Spleen (tissue), 13 donors: ENCODE results near the gene KRTAP10-3. TPM values are rescaled to one million over a fixed set of nuclear protein-coding genes. Genes with fewer than 3 reads are reported as not detected.

ENCODE experiments used
- DNase-seq: peaks from one replicate; pipeline ENCODE4 v3.0.0-alpha.2; 2020
- H3K27ac ChIP-seq, 8 donors: fragments of 200-600 bp; sonication (generic) in 7 of 8; 1 replicate in 4 of 8; 2 replicates in 4 of 8; pipeline versions ENCODE4 v1.5.0 to v1.8.0; 2016 to 2021; ENCODE audit warnings: inconsistent platforms in 4 of 8, mild to moderate bottlenecking in 4 of 8, moderate library complexity in 1 of 8
- H3K27me3 ChIP-seq, 7 donors: fragments of 200-600 bp; sonication (generic) in 6 of 7; replicated peaks in 1 of 7; 1 replicate in 4 of 7; 2 replicates in 3 of 7; pipeline versions ENCODE4 v1.5.0 to v1.8.0; 2016 to 2021; ENCODE audit warnings: inconsistent platforms in 3 of 7, mild to moderate bottlenecking in 1 of 7
- H3K36me3 ChIP-seq, 6 donors: fragments of 200-600 bp; sonication (generic) in 5 of 6; 1 replicate in 4 of 6; 2 replicates in 2 of 6; pipeline versions ENCODE4 v1.5.0 to v1.8.0; 2016 to 2021; ENCODE audit warnings: inconsistent platforms in 2 of 6
- H3K4me1 ChIP-seq, 6 donors: fragments of 200-600 bp; sonication (generic) in 5 of 6; 1 replicate in 3 of 6; 2 replicates in 3 of 6; pipeline versions ENCODE4 v1.5.0 to v1.8.0; 2016 to 2021; ENCODE audit warnings: inconsistent platforms in 3 of 6
- H3K4me3 ChIP-seq, 8 donors: fragments of 200-600 bp; sonication (generic) in 7 of 8; 1 replicate in 4 of 8; 2 replicates in 4 of 8; pipeline versions ENCODE4 v1.5.0 to v1.8.0; 2016 to 2021; ENCODE audit warnings: inconsistent platforms in 4 of 8, mild to moderate bottlenecking in 4 of 8, moderate library complexity in 2 of 8
- H3K9me3 ChIP-seq, 8 donors: fragments of 200-600 bp; sonication (generic) in 7 of 8; 1 replicate in 4 of 8; 2 replicates in 4 of 8; pipeline versions ENCODE4 v1.5.0 to v1.8.0; 2016 to 2021; ENCODE audit warnings: inconsistent platforms in 4 of 8
- POLR2A ChIP-seq, 3 donors: fragments of 450-650 bp; IDR thresholded peaks; one replicate each; pipeline ENCODE4 v1.5.1; 2017; ENCODE audit warnings: antibody characterized with exemption in 3 of 3, mild to moderate bottlenecking in 1 of 3
- POLR2AphosphoS5 ChIP-seq, 3 donors: sonication (generic); formaldehyde crosslinking; IDR thresholded peaks; one replicate each; pipeline ENCODE4 v1.5.1; 2017; ENCODE audit warnings: antibody characterized with exemption in 3 of 3
- WGBS, 5 donors: extraction: QIAGEN DNeasy Blood & Tissue Kit in 3 of 5; methylation state at CpG; one replicate each; pipeline versions ENCODE4 v1.1.5 to v1.1.7; 2013 to 2018; 5-methylcytosine and 5-hydroxymethylcytosine counted together
- intact Hi-C: fragments of 100-400 bp; cut with DNase I; formaldehyde crosslinking; loops from one replicate; pipeline ENCODE4 v1.15.0; 2023; ENCODE audit warnings: low total_unique reads
- long read RNA-seq, 2 donors: transcript quantifications; one replicate each; lab custom pipeline, GENCODE V29; 2026
- polyA plus RNA-seq, 3 donors: library from polyadenylated mRNA; stranded (reverse); fragments of 200-250 nt; gene quantifications; one replicate each; pipeline ENCODE4 v1.2.1, GENCODE V29; 2013
- total RNA-seq, 7 donors: library from RNA; depleted of rRNA in 3 of 7; stranded (reverse); fragments of >200 nt in 3 of 7; fragmentation: NEBNext Ultra II Directional in 4 of 7; extraction: Animal tissue kit (Norgen Biotek cat#: 25700) in 4 of 7; gene quantifications; one replicate each; pipeline versions ENCODE4 v1.1.0 to v1.2.1, GENCODE V29; 2016 to 2021
- TF ChIP-seq, protein P1 (sequence below), 11 experiments: fragments of 200-600 bp in 7 of 11; fragments of 450-650 bp in 4 of 11; sonication (generic) in 4 of 11; IDR thresholded peaks in 8 of 11; conservative IDR thresholded peaks in 3 of 11; 1 replicate in 7 of 11; 2 replicates in 4 of 11; pipeline versions ENCODE4 v1.4.0 to v1.8.0; 2016 to 2021; ENCODE audit warnings: antibody characterized with exemption in 11 of 11, inconsistent platforms in 4 of 11, mild to moderate bottlenecking in 1 of 11
- donor health status: healthy with polysubstance abuse.
- donor health status: DM: no; HTN: no; CAD: no; lungs with moderate emphysema.
- donor health status: DM: no; HTN: no; CAD: no.
- donor health status: Bipolar disorder and iron deficiency.
- donor health status: healthy.
- donor health status: DM: no; HTN: no; CAD: no.
- donor health status: DM: yes; HTN: yes; CAD: no.

The KRTAP10-3 gene, protein sequence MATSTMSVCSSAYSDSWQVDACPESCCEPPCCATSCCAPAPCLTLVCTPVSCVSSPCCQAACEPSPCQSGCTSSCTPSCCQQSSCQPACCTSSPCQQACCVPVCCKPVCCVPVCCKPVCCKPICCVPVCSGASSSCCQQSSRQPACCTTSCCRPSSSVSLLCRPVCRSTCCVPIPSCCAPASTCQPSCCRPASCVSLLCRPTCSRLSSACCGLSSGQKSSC
- not detected for total RNA-seq
- not detected for polyA plus RNA-seq
- long read RNA-seq, donor 1 = 0 reads
- long read RNA-seq, donor 2 = 0 reads

DNA sequence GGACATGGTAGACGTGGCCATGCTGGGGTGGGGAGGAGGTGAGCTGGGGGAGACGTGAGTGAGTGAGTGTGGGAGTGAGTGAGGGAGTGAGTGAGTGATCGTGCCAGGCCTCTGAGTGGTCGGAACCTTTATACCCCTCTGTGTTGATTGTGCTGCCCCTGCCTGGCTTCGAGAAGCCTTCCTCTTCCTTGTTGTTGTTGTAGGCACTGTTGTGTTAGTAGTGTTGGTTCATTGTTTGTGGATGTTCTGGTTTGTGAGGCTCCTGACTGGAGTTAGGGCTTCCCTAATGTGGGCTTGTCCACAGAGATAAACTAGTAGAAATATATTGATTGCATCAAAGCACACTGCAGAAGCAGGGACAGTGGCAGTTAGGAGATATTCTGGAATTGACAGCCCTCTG lies at the start of gene KRTAP10-3:
Gene KRTAP10-3, minus strand, starts transcription at position 101 of the 400 bp plus-strand sequence. Its CDS starts 80 bp downstream, at position 21.
- H3K27me3 ChIP-seq = peaks cover 0 to 29% (median 0%) of the 10 kb centered on the region in 7 donors
- peaks cover 0 to 14% (median 0%) of the 10 kb centered on the region in 6 donors for H3K4me1 ChIP-seq
- peaks cover 4 to 38% (median 19%) of the 10 kb centered on the region in 8 donors for H3K9me3 ChIP-seq
- DNase-seq = no peak
- 68 to 88% (median 73%) methylated on average over 5 of the region's 5 CpGs for whole genome bisulfite sequencing, 5 donors
- no peak within 1 kb of the TSS for H3K27ac ChIP-seq
- intact Hi-C loops = no loop called here
- H3K36me3 ChIP-seq = no peaks in the 10 kb centered on the region
- no peak within 1 kb of the TSS for H3K4me3 ChIP-seq
- TF ChIP-seq, protein P1, sequence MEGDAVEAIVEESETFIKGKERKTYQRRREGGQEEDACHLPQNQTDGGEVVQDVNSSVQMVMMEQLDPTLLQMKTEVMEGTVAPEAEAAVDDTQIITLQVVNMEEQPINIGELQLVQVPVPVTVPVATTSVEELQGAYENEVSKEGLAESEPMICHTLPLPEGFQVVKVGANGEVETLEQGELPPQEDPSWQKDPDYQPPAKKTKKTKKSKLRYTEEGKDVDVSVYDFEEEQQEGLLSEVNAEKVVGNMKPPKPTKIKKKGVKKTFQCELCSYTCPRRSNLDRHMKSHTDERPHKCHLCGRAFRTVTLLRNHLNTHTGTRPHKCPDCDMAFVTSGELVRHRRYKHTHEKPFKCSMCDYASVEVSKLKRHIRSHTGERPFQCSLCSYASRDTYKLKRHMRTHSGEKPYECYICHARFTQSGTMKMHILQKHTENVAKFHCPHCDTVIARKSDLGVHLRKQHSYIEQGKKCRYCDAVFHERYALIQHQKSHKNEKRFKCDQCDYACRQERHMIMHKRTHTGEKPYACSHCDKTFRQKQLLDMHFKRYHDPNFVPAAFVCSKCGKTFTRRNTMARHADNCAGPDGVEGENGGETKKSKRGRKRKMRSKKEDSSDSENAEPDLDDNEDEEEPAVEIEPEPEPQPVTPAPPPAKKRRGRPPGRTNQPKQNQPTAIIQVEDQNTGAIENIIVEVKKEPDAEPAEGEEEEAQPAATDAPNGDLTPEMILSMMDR (IDR thresholded peaks at IDR 0.05 in 8 of 11, conservative IDR thresholded peaks at IDR 0.05 in 3 of 11) = no peak
- TF ChIP-seq POLR2A (IDR thresholded peaks at IDR 0.05) (no peak), POLR2AphosphoS5 (IDR thresholded peaks at IDR 0.05) (no peak)

DNA sequence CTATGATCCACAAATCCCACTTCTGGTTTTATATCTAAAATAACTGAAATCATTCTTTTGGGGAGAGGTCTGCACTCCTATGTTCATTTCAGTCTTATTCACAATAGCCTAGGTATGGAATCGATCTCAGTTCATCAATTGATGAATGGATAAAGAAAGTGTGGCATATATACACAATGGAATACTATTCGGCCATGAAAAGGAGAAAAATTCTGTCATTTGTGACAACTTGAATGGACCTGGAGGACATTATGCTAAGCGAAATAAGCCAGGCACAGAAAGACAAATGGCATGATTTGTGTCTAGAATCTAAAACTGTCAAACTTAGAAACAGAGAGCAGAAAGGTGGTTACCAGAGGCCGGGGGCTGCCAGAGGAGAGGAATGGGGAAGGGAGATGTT lies 47.9 kb upstream of the KRTAP10-3 start:
- Histone ChIP-seq H3K27me3 (peaks cover 0 to 25% (median 15%) of the 10 kb centered on the region in 7 donors), H3K27ac (no peak overlapping the region), H3K9me3 (peaks cover 0 to 46% (median 29%) of the 10 kb centered on the region in 8 donors), H3K36me3 (no peaks in the 10 kb centered on the region), H3K4me1 (no peaks in the 10 kb centered on the region), H3K4me3 (no peak overlapping the region)
- TF ChIP-seq POLR2A (IDR thresholded peaks at IDR 0.05) = no peak
- no peak for TF ChIP-seq POLR2AphosphoS5 (IDR thresholded peaks at IDR 0.05)
- TF ChIP-seq, protein P1 (IDR thresholded peaks at IDR 0.05 in 8 of 11, conservative IDR thresholded peaks at IDR 0.05 in 3 of 11) = no peak
- WGBS, 5 donors = 72 to 84% (median 78%) methylated on average over 4 of the region's 4 CpGs
- no peak for DNase-seq
- intact Hi-C loops = no loop called here

DNA sequence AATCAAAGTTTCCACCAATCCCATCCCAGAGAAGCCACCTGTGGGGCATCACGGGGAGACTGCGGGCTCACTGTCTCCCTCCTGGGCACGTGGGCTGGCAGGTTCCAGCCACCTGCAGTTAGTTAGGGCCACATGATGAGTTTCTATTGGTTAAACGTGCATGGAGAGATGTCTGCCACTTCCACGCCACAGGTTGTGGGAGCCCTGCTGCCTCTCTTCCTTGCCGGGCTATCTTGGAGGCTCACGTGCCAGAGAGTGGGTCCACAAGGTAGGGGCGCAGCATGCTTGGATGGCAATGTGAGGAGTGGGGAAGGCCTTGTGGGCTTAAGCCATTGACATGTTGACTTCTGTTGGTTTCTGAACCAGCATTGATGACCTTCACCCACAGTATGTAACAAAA lies 45.3 kb upstream of the KRTAP10-3 start:
- intact Hi-C loops = loop anchor here (5.0 kb wide), 1 partner anchor 128 kb away; no protein-coding TSS in a partner anchor
- 75 to 90% (median 87%) methylated on average over 8 of the region's 8 CpGs for WGBS, 5 donors
- Histone ChIP-seq H3K27ac (no peak overlapping the region), H3K36me3 (no peaks in the 10 kb centered on the region), H3K9me3 (peaks cover 0 to 24% (median 3%) of the 10 kb centered on the region in 8 donors), H3K4me1 (no peaks in the 10 kb centered on the region), H3K27me3 (peaks cover 0 to 42% (median 21%) of the 10 kb centered on the region in 7 donors), H3K4me3 (no peak overlapping the region)
- TF ChIP-seq POLR2A (IDR thresholded peaks at IDR 0.05) (no peak), POLR2AphosphoS5 (IDR thresholded peaks at IDR 0.05) (no peak)
- TF ChIP-seq, protein P1 (IDR thresholded peaks at IDR 0.05 in 8 of 11, conservative IDR thresholded peaks at IDR 0.05 in 3 of 11) = no peak
- DNase-seq = no peak

DNA sequence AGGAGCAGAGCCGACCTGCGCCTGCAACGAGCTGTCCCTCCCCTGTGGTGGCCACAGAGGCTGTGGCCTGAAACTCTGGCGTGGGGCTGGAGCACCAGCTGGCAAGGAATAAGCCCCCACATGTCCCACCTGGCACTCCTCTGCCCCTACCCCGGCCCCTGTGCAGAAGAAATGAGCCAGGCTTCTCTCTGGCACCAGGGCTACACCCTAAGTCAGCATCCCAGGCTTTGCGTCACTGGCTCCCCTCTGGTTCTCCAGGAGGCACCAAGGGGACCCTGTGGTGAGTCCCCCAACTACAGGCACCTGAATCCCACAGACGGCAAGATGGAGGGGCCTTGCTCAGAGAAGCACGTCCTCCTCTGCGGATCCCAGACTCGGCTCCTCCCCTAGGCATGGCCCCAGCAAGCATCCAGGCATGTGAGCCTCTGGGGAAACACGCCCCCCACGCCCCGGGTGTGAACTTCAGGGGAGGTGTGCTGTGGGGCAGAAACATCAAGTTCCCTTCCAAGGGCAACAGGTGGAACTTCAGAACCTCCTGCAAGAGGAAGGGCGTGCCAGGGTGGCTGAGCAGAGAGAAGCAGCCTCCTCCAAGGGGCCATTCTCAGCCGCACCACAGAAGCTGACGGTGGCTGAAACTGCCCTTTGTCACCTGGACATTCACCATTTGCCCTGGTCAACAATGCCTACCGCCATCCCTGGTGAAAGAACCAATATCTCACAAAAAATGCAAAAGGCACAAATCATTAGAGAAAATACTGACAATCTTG lies 44.7 kb upstream of the KRTAP10-3 start:
- Histone ChIP-seq H3K4me1 (no peaks in the 10 kb centered on the region), H3K27me3 (peaks cover 0 to 42% (median 21%) of the 10 kb centered on the region in 7 donors), H3K4me3 (no peak overlapping the region), H3K27ac (no peak overlapping the region), H3K36me3 (no peaks in the 10 kb centered on the region), H3K9me3 (peaks cover 0 to 23% (median 4%) of the 10 kb centered on the region in 8 donors)
- TF ChIP-seq, protein P1 (IDR thresholded peaks at IDR 0.05 in 8 of 11, conservative IDR thresholded peaks at IDR 0.05 in 3 of 11) = no peak
- no peak for TF ChIP-seq POLR2AphosphoS5 (IDR thresholded peaks at IDR 0.05)
- TF ChIP-seq POLR2A (IDR thresholded peaks at IDR 0.05) = no peak
- 53 to 67% (median 56%) methylated on average over 17 of the region's 17 CpGs for WGBS, 5 donors
- intact Hi-C loops = loop anchor here (5.0 kb wide), 1 partner anchor 129 kb away; no protein-coding TSS in a partner anchor
- DNase-seq = no peak
